ENCODE data around the gene DUSP12. TPM values are rescaled to one million over a fixed set of nuclear protein-coding genes. Genes with fewer than 3 reads are reported as not detected.
A peak's percentile ranks its signal among the peaks of the same experiment; 100 is the strongest.

DUSP12 gene
- total RNA-seq, 1 experiment from 2014 or later, result 31.6 TPM

DNA sequence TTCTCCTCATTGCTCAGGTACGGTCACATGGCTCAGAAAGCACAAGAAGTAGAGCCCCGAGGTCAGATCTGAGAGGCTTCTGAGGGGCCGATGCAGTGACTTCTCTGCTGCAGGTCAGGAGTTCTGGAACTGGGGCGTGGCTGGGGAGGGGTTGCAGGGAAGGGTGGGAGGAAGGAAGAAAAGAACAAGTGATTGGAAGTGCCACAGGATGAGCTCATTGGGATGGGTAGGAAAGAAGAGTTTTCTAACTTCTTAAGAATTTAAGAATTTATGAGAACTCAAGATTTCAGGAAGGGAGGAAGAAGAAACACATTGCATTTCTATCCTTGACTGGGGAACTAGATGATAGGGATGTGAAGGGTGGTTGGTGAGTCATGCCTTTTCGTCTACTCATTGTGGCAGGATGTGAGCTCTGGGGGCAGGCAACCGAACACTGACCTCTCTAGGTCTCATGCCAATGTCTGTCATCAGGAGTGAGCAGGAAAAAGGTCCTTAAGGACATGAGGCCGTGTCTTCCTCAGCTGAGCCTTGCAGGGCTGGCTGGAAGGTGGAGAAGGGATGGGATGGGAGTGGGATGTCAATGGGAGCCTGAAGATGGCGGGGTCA, 27.7 kb upstream of the DUSP12 start (continued):
- no peak for TF ChIP-seq ZNF274 (IDR thresholded peaks at IDR 0.05; ENCODE audit: low read depth, low read length)
- no peak for TF ChIP-seq EZH2 (IDR thresholded peaks at IDR 0.05)
- no peak for TF ChIP-seq ZFX (IDR thresholded peaks at IDR 0.05)

DNA sequence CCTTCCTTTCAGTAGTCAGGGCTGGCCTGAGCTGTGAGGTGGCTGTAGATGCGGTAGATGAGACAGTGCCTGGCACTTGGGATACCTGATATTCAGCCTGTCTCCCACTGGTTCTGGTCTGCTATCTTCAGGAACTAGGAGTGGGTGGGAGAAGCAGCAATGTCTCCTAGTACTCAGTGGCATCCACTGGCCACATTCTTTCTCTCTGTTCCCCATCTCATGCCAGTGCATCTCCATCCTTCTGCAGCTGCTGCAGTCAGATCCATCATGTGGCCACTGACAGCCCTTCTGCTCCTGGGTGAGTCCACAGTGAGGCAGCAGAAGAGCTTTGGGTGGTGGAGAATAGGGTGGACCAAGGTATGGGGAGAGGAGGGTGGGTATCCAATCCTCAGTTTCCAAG, 27.2 kb upstream of the DUSP12 start:
- Histone ChIP-seq H3K79me2 (ENCODE audit: insufficient read depth, low read length) (no peaks in the 10 kb centered on the region; the same call in 1 of the 2 replicates), H3K27ac (ENCODE audit: low read depth, low read length) (no peak overlapping the region), H3K27me3 (ENCODE audit: insufficient read depth, low read length) (no peaks in the 10 kb centered on the region), H2AFZ (ENCODE audit: low read depth, low read length, poor library complexity, severe bottlenecking) (peak overlapping the region; percentile 10), H3K9me3 (ENCODE audit: control insufficient read depth in 1 of 2, insufficient read depth in 1 of 2, low read depth in 1 of 2, low read length in 2 of 2) (no peaks in the 10 kb centered on the region), H4K20me1 (ENCODE audit: insufficient read depth) (no peaks in the 10 kb centered on the region), H3K9ac (ENCODE audit: low read length) (no peak overlapping the region), H3K4me3 (replicated peaks in 1 of 2; ENCODE audit: low read depth in 1 of 2, low read length in 2 of 2) (no peak overlapping the region), H3K4me2 (ENCODE audit: low read length) (peak overlapping the region; percentile 59), H3K9me2 (ENCODE audit: insufficient read depth) (no peaks in the 10 kb centered on the region), H3K4me1 (ENCODE audit: control insufficient read depth in 1 of 2, insufficient read depth in 2 of 2, low read length in 2 of 2) (peaks cover 12 to 59% of the 10 kb centered on the region in 2 experiments), H3K36me3 (ENCODE audit: control insufficient read depth in 1 of 2, insufficient read depth in 2 of 2, low read length in 2 of 2) (no peaks in the 10 kb centered on the region)
- ChIA-PET POLR2A (no interaction called here), CTCF (interaction anchor here (1.3 kb wide), 1 partner anchor 16 kb away, joined by 3 read pairs; no protein-coding TSS in a partner anchor), RAD21 (ENCODE audit: low non-redundant PET in 1 of 2, low total read pairs in 2 of 2, uncharacterized antibody in 2 of 2, unreplicated experiment in 2 of 2) (no interaction called here)
- intact Hi-C loops (cut with micrococcal nuclease), result no loop called here
- DNase-seq (ENCODE audit: low read depth, low spot score) (no peak), ATAC-seq (no peak)
- no TSS peak for BruUV-seq (replicated peaks)
- no peak for TF ChIP-seq JUND (IDR thresholded peaks at IDR 0.05)
- no peak for TF ChIP-seq SIN3A (IDR thresholded peaks at IDR 0.05; ENCODE audit: low read depth)
- no peak for TF ChIP-seq EZH2 (IDR thresholded peaks at IDR 0.05)
- no peak for TF ChIP-seq RAD21 (IDR thresholded peaks at IDR 0.05; ENCODE audit: low read depth)
- TF ChIP-seq TCF7L2 (IDR thresholded peaks at IDR 0.05; ENCODE audit: borderline replicate concordance, extremely low read depth, insufficient read depth, insufficient read length), result no peak
- TF ChIP-seq FOSL1 (IDR thresholded peaks at IDR 0.05; ENCODE audit: low read depth), result no peak
- no peak for TF ChIP-seq SRF (IDR thresholded peaks at IDR 0.05; ENCODE audit: low read depth)
- no peak for TF ChIP-seq YY1 (IDR thresholded peaks at IDR 0.05; ENCODE audit: extremely low read depth, insufficient replicate concordance, low read depth, low read length)
- TF ChIP-seq, protein P1, sequence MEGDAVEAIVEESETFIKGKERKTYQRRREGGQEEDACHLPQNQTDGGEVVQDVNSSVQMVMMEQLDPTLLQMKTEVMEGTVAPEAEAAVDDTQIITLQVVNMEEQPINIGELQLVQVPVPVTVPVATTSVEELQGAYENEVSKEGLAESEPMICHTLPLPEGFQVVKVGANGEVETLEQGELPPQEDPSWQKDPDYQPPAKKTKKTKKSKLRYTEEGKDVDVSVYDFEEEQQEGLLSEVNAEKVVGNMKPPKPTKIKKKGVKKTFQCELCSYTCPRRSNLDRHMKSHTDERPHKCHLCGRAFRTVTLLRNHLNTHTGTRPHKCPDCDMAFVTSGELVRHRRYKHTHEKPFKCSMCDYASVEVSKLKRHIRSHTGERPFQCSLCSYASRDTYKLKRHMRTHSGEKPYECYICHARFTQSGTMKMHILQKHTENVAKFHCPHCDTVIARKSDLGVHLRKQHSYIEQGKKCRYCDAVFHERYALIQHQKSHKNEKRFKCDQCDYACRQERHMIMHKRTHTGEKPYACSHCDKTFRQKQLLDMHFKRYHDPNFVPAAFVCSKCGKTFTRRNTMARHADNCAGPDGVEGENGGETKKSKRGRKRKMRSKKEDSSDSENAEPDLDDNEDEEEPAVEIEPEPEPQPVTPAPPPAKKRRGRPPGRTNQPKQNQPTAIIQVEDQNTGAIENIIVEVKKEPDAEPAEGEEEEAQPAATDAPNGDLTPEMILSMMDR (IDR thresholded peaks at IDR 0.05 in 2 of 3, conservative IDR thresholded peaks at IDR 0.05 in 1 of 3; ENCODE audit: borderline replicate concordance in 1 of 3, insufficient read depth in 1 of 3, low read depth in 2 of 3, low read length in 2 of 3), result no peak
- TF ChIP-seq CBX3 (IDR thresholded peaks at IDR 0.05; ENCODE audit: low read depth), result no peak
- no peak for TF ChIP-seq POLR2AphosphoS5 (IDR thresholded peaks at IDR 0.05; ENCODE audit: low read depth, low read length)
- no peak for TF ChIP-seq ZFX (IDR thresholded peaks at IDR 0.05)

Measured in HCT116 (cell line).